Measurements from ENCODE around the gene CDHR2.

Gene CDHR2

GRCh38 chr5:176638437-176638836 lies 89.3 kb downstream of the CDHR2 start:
- Histone ChIP-seq H3K79me2 (ENCODE audit: insufficient read depth, low read depth) (no peaks in the 10 kb centered on the region), H3K36me3 (ENCODE audit: insufficient read depth) (no peaks in the 10 kb centered on the region), H3K27ac (no peak overlapping the region), H3K4me2 (no peak overlapping the region), H3K27me3 (ENCODE audit: insufficient read depth, low read depth) (peaks cover 3% of the 10 kb centered on the region; the same call in 1 of the 2 replicates), H3K9ac (no peak overlapping the region), H3K4me3 (IDR thresholded peaks at IDR 0.05; ENCODE audit: insufficient read depth, low read depth, low read length) (no peak overlapping the region), H4K20me1 (ENCODE audit: insufficient read depth) (no peaks in the 10 kb centered on the region), H3K4me1 (ENCODE audit: low read depth, poor library complexity, severe bottlenecking) (no peaks in the 10 kb centered on the region), H2AFZ (ENCODE audit: low read depth) (no peak overlapping the region)
- no peak for TF ChIP-seq CTCF (conservative IDR thresholded peaks at IDR 0.05; ENCODE audit: low read depth, low read length)

- TF ChIP-seq CTCF (conservative IDR thresholded peaks at IDR 0.05; ENCODE audit: low read depth, low read length): no peak
- Histone ChIP-seq H3K27me3 (ENCODE audit: insufficient read depth, low read depth) (no peaks in the 10 kb centered on the region), H3K4me3 (IDR thresholded peaks at IDR 0.05; ENCODE audit: insufficient read depth, low read depth, low read length) (no peak overlapping the region), H3K79me2 (ENCODE audit: insufficient read depth, low read depth) (no peaks in the 10 kb centered on the region), H4K20me1 (ENCODE audit: insufficient read depth) (no peaks in the 10 kb centered on the region), H3K9ac (no peak overlapping the region), H2AFZ (ENCODE audit: low read depth) (no peak overlapping the region), H3K4me1 (ENCODE audit: low read depth, poor library complexity, severe bottlenecking) (no peaks in the 10 kb centered on the region), H3K27ac (no peak overlapping the region), H3K36me3 (ENCODE audit: insufficient read depth) (no peaks in the 10 kb centered on the region), H3K4me2 (no peak overlapping the region)
These were observed 90.1 kb downstream of the CDHR2 start for GRCh38 chr5:176639208-176639607.

- no peaks in the 10 kb centered on the region for H3K36me3 ChIP-seq (ENCODE audit: insufficient read depth)
- no peaks in the 10 kb centered on the region for H3K4me1 ChIP-seq (ENCODE audit: low read depth, poor library complexity, severe bottlenecking)
- no peak overlapping the region for H3K9ac ChIP-seq
- H2AFZ ChIP-seq (ENCODE audit: low read depth): no peak overlapping the region
- no peak overlapping the region for H3K27ac ChIP-seq
- H3K4me3 ChIP-seq (IDR thresholded peaks at IDR 0.05; ENCODE audit: insufficient read depth, low read depth, low read length): no peak overlapping the region
- no peaks in the 10 kb centered on the region for H3K79me2 ChIP-seq (ENCODE audit: insufficient read depth, low read depth)
- H3K4me2 ChIP-seq: no peak overlapping the region
- H4K20me1 ChIP-seq (ENCODE audit: insufficient read depth): no peaks in the 10 kb centered on the region
- no peaks in the 10 kb centered on the region for H3K27me3 ChIP-seq (ENCODE audit: insufficient read depth, low read depth)
- TF ChIP-seq CTCF (conservative IDR thresholded peaks at IDR 0.05; ENCODE audit: low read depth, low read length): no peak
These were observed 90.8 kb downstream of the CDHR2 start for GRCh38 chr5:176639981-176640380.

GRCh38 chr5:176640616-176641015 lies 91.5 kb downstream of the CDHR2 start:
- Histone ChIP-seq H2AFZ (ENCODE audit: low read depth) (no peak overlapping the region), H3K27me3 (ENCODE audit: insufficient read depth, low read depth) (no peaks in the 10 kb centered on the region)

More at GRCh38 chr5:176640616-176641015, 91.5 kb downstream of the CDHR2 start:
- Histone ChIP-seq H3K4me3 (IDR thresholded peaks at IDR 0.05; ENCODE audit: insufficient read depth, low read depth, low read length) (no peak overlapping the region), H3K27ac (no peak overlapping the region), H3K9ac (no peak overlapping the region), H3K4me1 (ENCODE audit: low read depth, poor library complexity, severe bottlenecking) (no peaks in the 10 kb centered on the region), H3K4me2 (no peak overlapping the region), H3K79me2 (ENCODE audit: insufficient read depth, low read depth) (no peaks in the 10 kb centered on the region), H3K36me3 (ENCODE audit: insufficient read depth) (no peaks in the 10 kb centered on the region), H4K20me1 (ENCODE audit: insufficient read depth) (no peaks in the 10 kb centered on the region)
- TF ChIP-seq CTCF (conservative IDR thresholded peaks at IDR 0.05; ENCODE audit: low read depth, low read length): no peak

All from KMS-11 (cell line).